Measurements from ENCODE around the gene KDM4B. TPM values are rescaled to one million over a fixed set of nuclear protein-coding genes. Genes with fewer than 3 reads are reported as not detected.
"Not testable (repeated sequence)": the region's sequence is repeated elsewhere in the genome, so short reads cannot be mapped to it uniquely, and the experiment has no call there.

The KDM4B gene
- total and polyA plus RNA-seq, 4 donors, result 17.1 to 49.5 (median 24.7) TPM

DNA sequence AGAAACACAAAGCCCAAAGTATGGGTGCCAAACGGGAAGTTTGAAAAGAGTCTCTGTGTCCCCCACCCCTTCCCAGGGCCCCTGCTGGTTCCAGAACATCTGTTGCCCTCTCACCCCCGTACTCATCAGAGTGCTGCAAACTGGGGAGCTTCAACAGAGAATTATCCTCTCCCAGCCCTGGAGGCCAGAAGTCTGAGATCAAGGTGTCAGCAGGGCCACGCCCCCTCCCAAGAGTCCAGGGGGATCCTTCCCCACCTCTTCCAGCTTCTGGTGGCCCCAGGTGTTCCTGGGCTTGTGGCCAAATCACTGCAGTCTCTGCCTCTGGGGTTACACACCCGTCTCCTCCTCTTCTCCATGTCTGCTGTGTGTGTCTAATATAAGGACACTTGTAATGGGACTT, 188.3 kb downstream of the KDM4B start:
- Histone ChIP-seq H3K9ac (ENCODE audit: insufficient read depth in 1 of 2, low read length in 2 of 2) (no peak overlapping the region), H3K4me1 (ENCODE audit: control insufficient read depth in 5 of 5, insufficient read depth in 5 of 5, low read length in 5 of 5) (peaks cover 0 to 2% (median 0%) of the 10 kb centered on the region in 5 donors), H3K27ac (ENCODE audit: low read depth in 1 of 2, low read length in 1 of 2) (no peak overlapping the region), H3K36me3 (ENCODE audit: control insufficient read depth in 4 of 4, insufficient read depth in 4 of 4, low read length in 4 of 4) (peaks cover 0 to 2% (median 0%) of the 10 kb centered on the region in 4 donors), H3K9me3 (ENCODE audit: control insufficient read depth in 4 of 4, insufficient read depth in 3 of 4, low read length in 3 of 4) (peaks cover 0 to 3% (median 0%) of the 10 kb centered on the region in 4 donors), H3K27me3 (ENCODE audit: control insufficient read depth in 3 of 3, insufficient read depth in 3 of 3, low read length in 2 of 3) (no peaks in the 10 kb centered on the region), H3K4me3 (no peak overlapping the region)
- ATAC-seq (ENCODE audit: insufficient read depth, low FRiP score) (no peak), DNase-seq (no peak)
- TF ChIP-seq, protein P1, sequence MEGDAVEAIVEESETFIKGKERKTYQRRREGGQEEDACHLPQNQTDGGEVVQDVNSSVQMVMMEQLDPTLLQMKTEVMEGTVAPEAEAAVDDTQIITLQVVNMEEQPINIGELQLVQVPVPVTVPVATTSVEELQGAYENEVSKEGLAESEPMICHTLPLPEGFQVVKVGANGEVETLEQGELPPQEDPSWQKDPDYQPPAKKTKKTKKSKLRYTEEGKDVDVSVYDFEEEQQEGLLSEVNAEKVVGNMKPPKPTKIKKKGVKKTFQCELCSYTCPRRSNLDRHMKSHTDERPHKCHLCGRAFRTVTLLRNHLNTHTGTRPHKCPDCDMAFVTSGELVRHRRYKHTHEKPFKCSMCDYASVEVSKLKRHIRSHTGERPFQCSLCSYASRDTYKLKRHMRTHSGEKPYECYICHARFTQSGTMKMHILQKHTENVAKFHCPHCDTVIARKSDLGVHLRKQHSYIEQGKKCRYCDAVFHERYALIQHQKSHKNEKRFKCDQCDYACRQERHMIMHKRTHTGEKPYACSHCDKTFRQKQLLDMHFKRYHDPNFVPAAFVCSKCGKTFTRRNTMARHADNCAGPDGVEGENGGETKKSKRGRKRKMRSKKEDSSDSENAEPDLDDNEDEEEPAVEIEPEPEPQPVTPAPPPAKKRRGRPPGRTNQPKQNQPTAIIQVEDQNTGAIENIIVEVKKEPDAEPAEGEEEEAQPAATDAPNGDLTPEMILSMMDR (IDR thresholded peaks at IDR 0.05; ENCODE audit: control extremely low read depth, extremely low read depth), result no peak
- WGBS, 2 donors, result 67 to 84% methylated on average over 4 of the region's 4 CpGs

DNA sequence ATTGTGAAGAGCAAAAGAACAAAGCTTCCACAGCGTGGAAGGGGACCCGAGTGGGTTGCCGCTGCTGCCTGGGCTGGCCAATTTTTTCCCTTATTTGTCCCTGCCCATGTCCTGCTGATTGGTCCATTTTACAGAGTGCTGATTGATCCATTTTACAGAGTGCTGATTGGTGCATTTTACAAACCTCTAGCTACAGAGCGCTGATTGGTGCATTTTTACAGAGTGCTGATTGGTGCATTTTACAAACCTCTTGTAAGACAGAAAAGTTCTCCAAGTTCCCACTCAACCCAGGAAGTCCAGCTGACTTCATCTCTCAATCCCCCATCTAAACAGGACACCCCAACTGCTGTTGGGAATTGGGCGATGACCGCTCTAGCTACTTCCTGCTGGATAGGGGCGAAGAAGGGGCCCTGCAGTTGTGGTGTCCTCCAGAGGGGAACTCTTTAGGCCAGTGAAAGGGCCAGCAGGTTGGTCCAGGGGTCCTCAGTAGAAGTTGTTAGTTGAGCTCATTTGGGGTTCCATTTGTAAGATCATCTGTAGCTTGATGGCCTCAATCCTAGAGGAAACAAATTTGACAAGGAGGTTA, 189.7 kb downstream of the KDM4B start:
- not testable (repeated sequence) for H3K9ac ChIP-seq (ENCODE audit: insufficient read depth in 1 of 2, low read length in 2 of 2); DNase-seq; H3K27me3 ChIP-seq (ENCODE audit: control insufficient read depth in 3 of 3, insufficient read depth in 3 of 3, low read length in 2 of 3); H3K27ac ChIP-seq (ENCODE audit: low read depth in 1 of 2, low read length in 1 of 2); H3K9me3 ChIP-seq (ENCODE audit: control insufficient read depth in 4 of 4, insufficient read depth in 3 of 4, low read length in 3 of 4); H3K4me3 ChIP-seq; ATAC-seq (ENCODE audit: insufficient read depth, low FRiP score); H3K36me3 ChIP-seq (ENCODE audit: control insufficient read depth in 4 of 4, insufficient read depth in 4 of 4, low read length in 4 of 4); H3K4me1 ChIP-seq (ENCODE audit: control insufficient read depth in 5 of 5, insufficient read depth in 5 of 5, low read length in 5 of 5)
- WGBS, 2 donors, result 97 to 98% methylated on average over 7 of the region's 7 CpGs

DNA sequence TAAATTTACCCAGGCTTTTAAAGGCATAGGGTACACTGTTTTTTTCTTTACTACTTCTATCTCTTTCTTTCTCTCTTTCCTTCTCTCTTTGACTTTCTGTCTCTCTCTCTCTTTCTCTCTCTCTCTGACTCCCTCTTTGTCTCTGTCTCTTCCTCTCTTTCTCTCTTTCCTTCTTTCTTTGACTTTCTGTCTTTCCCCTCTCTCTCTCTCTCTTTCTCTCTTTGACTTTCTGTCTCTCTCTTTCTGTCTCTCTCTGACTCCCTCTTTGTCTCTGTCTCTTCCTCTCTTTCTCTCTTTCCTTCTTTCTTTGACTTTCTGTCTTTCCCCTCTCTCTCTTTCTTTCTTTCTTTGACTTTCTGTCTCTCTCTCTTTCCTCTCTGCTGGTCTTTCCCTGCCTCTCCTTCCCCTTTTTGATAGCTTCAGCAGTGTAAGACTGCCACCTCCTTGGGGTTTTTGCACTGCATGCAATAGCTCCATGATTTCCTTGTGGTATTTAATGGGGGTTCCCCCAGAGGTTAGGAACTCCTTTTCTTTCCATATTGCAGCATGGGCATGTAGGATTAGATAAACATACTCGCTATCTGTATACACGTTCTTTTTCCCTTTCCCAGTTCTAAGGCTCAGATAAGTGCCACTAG, 191.4 kb downstream of the KDM4B start:
- not testable (repeated sequence) for H3K4me3 ChIP-seq; ATAC-seq (ENCODE audit: insufficient read depth, low FRiP score); H3K27me3 ChIP-seq (ENCODE audit: control insufficient read depth in 3 of 3, insufficient read depth in 3 of 3, low read length in 2 of 3); DNase-seq; H3K36me3 ChIP-seq (ENCODE audit: control insufficient read depth in 4 of 4, insufficient read depth in 4 of 4, low read length in 4 of 4); H3K9ac ChIP-seq (ENCODE audit: insufficient read depth in 1 of 2, low read length in 2 of 2); H3K4me1 ChIP-seq (ENCODE audit: control insufficient read depth in 5 of 5, insufficient read depth in 5 of 5, low read length in 5 of 5); H3K9me3 ChIP-seq (ENCODE audit: control insufficient read depth in 4 of 4, insufficient read depth in 3 of 4, low read length in 3 of 4); H3K27ac ChIP-seq (ENCODE audit: low read depth in 1 of 2, low read length in 1 of 2)
- 55 to 64% methylated on average over 2 of the region's 2 CpGs for WGBS, 2 donors

DNA sequence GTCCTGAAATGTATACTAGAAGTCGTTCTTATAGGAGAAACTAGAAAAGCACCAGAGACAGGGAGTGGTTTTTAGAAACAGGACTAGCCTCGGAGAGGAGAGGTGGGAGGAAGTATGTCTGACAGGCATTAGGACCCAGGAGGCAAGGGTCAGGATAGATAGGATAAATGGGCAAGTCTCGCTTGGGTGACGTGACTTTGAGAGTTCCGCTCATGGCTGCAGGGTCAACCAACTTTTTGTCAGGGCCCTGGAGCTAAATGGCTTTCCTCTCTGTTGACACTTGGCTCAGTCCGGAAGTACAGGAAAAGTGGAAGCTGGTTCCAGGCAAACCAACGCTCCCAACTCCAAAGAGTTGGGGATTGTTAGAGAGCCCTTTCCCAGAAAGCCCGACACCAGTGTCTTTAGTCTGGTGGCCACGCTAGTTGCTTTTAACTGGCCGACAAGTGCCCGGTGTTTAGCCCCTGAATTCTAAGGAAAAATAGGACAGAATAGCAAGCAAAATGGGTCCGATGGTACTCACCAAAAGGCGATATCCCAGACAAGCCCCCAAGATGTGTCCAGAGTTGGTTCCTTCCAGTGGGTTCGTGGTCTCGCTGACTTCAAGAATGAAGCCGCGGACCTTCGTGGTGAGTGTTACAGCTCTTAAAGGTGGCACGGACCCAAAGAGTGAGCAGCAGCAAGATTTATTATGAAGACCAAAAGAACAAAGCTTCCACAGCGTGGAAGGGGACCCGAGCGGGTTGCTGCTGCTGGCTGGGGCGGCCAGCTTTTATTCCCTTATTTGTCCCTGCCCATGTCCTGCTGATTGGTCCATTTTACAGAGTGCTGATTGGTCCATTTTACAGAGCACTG, 196.2 kb downstream of the KDM4B start:
- DNase-seq, result peak in 2 of 3 donors; percentile 23 to 37
- ATAC-seq (ENCODE audit: insufficient read depth, low FRiP score); H3K27ac ChIP-seq (ENCODE audit: low read depth in 1 of 2, low read length in 1 of 2); H3K27me3 ChIP-seq (ENCODE audit: control insufficient read depth in 3 of 3, insufficient read depth in 3 of 3, low read length in 2 of 3); H3K9ac ChIP-seq (ENCODE audit: insufficient read depth in 1 of 2, low read length in 2 of 2); H3K36me3 ChIP-seq (ENCODE audit: control insufficient read depth in 4 of 4, insufficient read depth in 4 of 4, low read length in 4 of 4); H3K4me1 ChIP-seq (ENCODE audit: control insufficient read depth in 5 of 5, insufficient read depth in 5 of 5, low read length in 5 of 5); H3K9me3 ChIP-seq (ENCODE audit: control insufficient read depth in 4 of 4, insufficient read depth in 3 of 4, low read length in 3 of 4); H3K4me3 ChIP-seq: not testable (repeated sequence)
- 79 to 80% methylated on average over 23 of the region's 23 CpGs for WGBS, 2 donors

DNA sequence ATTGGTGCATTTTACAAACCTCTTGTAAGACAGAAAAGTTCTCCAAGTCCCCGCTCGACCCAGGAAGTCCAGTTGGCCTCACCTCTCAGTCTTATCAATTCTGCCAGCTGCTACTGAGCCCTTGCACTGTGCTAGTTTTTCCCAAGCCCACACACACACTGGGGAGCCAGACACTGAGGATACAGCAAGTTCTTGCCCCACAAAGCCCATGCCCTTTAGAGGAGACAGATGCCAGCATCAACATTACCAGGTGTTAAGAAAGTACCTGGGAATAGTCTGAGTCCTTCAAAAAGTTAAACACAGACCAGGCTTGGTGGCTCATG, 196.7 kb downstream of the KDM4B start:
- Histone ChIP-seq H3K4me3 (no peak overlapping the region), H3K4me1 (ENCODE audit: control insufficient read depth in 5 of 5, insufficient read depth in 5 of 5, low read length in 5 of 5) (no peaks in the 10 kb centered on the region), H3K9ac (ENCODE audit: insufficient read depth in 1 of 2, low read length in 2 of 2) (no peak overlapping the region), H3K27ac (ENCODE audit: low read depth in 1 of 2, low read length in 1 of 2) (no peak overlapping the region), H3K9me3 (ENCODE audit: control insufficient read depth in 4 of 4, insufficient read depth in 3 of 4, low read length in 3 of 4) (no peaks in the 10 kb centered on the region), H3K36me3 (ENCODE audit: control insufficient read depth in 4 of 4, insufficient read depth in 4 of 4, low read length in 4 of 4) (no peaks in the 10 kb centered on the region), H3K27me3 (ENCODE audit: control insufficient read depth in 3 of 3, insufficient read depth in 3 of 3, low read length in 2 of 3) (no peaks in the 10 kb centered on the region)
- no peak for ATAC-seq (ENCODE audit: insufficient read depth, low FRiP score)
- WGBS, 2 donors, result 82 to 92% methylated on average over 2 of the region's 2 CpGs
- DNase-seq, result no peak
- TF ChIP-seq, protein P1 (IDR thresholded peaks at IDR 0.05; ENCODE audit: control extremely low read depth, extremely low read depth), result no peak
